GM19324 (cell line): ENCODE results near the gene TASOR2.

Experiments used
- ATAC-seq: cut with Tn5 transposase; IDR thresholded peaks from one replicate; pipeline ENCODE4 v1.9.1; 2021; ENCODE audit warnings: mild to moderate bottlenecking, moderate library complexity; ENCODE audit not compliant: unreplicated experiment, low FRiP score

Gene TASOR2

DNA sequence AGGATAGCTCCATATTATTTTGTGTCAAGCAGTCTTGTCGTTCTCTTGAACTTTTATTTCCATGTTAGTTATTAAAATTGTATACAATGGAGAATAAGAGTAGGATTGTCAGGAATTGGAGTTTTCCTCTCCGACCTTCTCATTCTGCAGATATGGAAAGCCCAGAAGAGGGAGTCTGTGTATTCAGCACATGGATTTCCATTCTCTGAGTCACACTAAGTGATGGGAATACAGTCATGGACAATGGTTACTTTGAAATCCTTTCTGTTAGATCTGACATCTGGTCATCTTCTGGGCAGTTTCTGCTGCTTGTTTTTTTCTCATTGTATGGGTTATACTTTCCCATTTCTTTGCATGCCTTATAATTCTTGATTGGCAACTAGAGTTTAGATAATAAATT, 5.0 kb upstream of the TASOR2 start:
- no peak for ATAC-seq

DNA sequence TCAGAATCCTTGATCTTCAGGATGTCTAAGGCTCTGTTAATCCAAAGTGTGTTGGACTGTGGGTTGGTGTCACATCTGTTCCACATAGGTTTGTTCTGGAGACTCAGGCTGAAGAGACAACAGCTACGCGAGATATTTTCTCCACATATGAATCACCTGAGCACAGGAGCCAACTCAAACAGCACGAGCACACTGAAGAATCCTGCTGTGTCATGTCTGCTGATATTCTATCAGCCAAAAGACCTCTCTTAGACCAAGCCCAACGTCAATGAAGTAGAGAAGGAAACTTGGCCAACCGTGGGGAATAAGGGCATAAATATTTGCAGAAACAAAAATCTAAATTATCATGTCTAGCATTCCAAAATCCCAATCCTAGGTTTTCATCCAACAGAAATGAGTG, 2.7 kb upstream of the TASOR2 start:
- ATAC-seq, result no peak

GRCh38 chr10:5683065-5683464, 1.6 kb upstream of the TASOR2 start:
- no peak for ATAC-seq

DNA sequence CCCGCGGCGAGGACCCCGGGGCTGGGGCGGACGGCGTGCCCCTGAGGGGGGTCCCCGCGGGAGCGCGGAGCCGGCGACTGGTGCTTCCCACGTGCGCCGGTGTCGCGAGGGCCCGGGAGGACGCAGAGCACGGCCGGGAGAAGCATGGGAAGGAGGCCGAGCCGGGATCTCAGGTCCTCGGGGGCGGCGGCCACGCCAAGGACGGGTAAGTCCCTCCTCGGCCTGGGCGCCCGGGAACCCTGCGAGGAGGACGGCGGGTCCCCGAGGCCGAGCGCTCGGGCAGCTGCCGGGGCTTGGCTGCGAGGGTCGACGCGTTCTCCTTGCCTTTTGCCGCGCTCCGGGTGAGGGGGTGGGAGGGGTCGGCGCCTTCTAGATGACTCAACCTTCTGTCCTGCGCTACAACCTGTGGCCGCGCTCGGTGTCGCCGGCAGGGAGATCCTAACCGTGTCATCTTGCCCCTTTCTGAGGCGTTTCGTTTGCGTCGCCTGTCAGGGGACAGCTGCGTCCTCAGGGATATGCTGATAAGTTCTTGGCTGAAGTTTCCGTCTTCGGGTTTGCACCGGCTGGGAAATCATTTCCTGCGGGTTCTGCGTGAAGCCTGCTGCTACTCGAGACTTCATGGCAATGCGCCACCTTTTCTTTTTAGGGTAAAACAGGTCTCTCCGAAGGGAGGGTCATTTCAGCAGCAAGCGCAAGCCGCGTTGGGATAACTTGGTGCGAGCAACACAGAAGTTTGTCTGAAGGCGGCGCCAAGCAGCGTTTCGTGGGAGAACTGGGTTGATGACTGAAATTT, 529 bp downstream of the TASOR2 start:
- ATAC-seq, result peak; percentile 46

GRCh38 chr10:5685764-5686240, 1.2 kb downstream of the TASOR2 start:
- ATAC-seq, result no peak

GRCh38 chr10:5688587-5688986, 3.9 kb downstream of the TASOR2 start:
- ATAC-seq, result no peak

- ATAC-seq, result no peak
These were observed 7.1 kb downstream of the TASOR2 start for GRCh38 chr10:5691786-5692185.

GRCh38 chr10:5692461-5693358, 8.1 kb downstream of the TASOR2 start:
- peak; percentile 81 for ATAC-seq

GRCh38 chr10:5694573-5694972, 9.9 kb downstream of the TASOR2 start:
- no peak for ATAC-seq

GRCh38 chr10:5697342-5697741, 12.7 kb downstream of the TASOR2 start:
- no peak for ATAC-seq

- no peak for ATAC-seq
These were observed 13.4 kb downstream of the TASOR2 start for GRCh38 chr10:5698062-5698461.

- no peak for ATAC-seq
These were observed 23.7 kb downstream of the TASOR2 start for GRCh38 chr10:5708356-5708755.

DNA sequence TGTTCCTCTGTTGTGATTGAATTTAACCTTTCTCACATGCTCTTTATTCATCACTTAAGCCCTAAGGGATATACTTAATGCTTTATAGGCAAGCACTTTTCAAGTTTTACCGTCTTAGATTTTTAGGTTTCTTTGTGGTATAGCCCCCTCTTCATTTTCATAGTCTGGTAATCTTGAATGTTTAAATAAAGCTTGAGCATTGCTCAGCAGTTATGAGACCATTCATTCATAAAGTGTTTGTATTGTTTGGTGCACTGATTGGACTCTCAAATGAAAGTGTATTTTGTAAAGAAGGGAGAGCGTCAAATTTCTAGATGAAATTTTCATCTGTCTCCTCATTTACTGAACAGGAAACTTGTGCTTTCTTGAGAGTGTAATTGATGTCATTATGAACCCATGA, 25.2 kb downstream of the TASOR2 start:
- ATAC-seq, result no peak

GRCh38 chr10:5710859-5711258, 26.2 kb downstream of the TASOR2 start:
- no peak for ATAC-seq

- ATAC-seq, result no peak
These were observed 27.0 kb downstream of the TASOR2 start for GRCh38 chr10:5711642-5712041.

- no peak for ATAC-seq
These were observed 34.9 kb downstream of the TASOR2 start for GRCh38 chr10:5719546-5719945.

- no peak for ATAC-seq
These were observed 35.5 kb downstream of the TASOR2 start for GRCh38 chr10:5720182-5720581.

DNA sequence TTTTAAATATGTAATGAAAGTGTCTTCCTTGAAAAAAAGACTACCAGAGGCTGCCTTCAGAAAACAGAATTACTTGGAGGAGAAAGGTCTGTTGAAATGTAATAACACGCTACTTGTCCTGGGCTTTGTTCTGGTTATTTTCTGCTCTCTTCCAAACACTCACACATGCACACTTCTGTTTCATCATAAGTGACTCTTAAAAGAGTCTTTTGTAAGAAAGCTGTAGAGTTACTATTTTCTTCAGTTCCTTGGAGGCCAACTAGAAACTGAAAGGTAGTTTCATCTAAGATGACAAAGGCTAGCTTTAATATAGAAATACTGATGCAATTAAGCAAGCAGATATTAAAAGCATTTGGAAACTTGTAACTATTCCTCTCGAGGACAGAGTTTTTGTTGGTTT, 39.1 kb downstream of the TASOR2 start:
- ATAC-seq, result no peak

DNA sequence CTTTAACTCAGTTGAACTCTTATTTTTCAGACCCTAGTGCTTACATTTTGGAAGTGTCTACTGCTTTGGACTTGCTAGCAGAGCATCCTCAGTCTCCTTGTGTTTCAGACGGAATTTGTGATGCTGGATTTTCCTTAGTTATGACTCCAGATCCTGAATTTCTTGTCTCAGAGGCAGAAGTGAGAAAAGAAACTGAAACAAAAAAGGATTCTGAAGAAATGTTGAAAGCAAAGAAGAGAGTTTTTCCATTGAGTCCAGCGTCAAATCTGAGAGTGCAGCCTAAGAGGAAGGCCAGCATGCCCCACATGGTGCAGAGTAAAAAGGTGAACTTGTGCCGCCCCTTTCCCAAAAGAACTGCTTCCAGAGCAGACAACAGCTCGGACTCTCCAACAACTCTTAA, 46.1 kb downstream of the TASOR2 start:
- ATAC-seq, result no peak

- ATAC-seq, result no peak
These were observed 46.9 kb downstream of the TASOR2 start for GRCh38 chr10:5731559-5731958.

- ATAC-seq, result no peak
These were observed 47.5 kb downstream of the TASOR2 start for GRCh38 chr10:5732141-5732540.
